PC-9 (cell line): Measurements from ENCODE around the gene SLC43A3.

Experiments
- EZH2 ChIP-seq: fragments of 200-600 bp; sonication (generic); IDR thresholded peaks from 2 replicates; pipeline ENCODE4 v1.8.0; 2017; ENCODE audit warnings: antibody characterized with exemption, low read depth
- TF ChIP-seq, protein P1 (sequence below): fragments of 200-600 bp; sonication (generic); conservative IDR thresholded peaks from 2 replicates; pipeline ENCODE4 v1.6.1; 2017; ENCODE audit warnings: mixed run types, antibody characterized with exemption, mild to moderate bottlenecking, moderate library complexity

DNA sequence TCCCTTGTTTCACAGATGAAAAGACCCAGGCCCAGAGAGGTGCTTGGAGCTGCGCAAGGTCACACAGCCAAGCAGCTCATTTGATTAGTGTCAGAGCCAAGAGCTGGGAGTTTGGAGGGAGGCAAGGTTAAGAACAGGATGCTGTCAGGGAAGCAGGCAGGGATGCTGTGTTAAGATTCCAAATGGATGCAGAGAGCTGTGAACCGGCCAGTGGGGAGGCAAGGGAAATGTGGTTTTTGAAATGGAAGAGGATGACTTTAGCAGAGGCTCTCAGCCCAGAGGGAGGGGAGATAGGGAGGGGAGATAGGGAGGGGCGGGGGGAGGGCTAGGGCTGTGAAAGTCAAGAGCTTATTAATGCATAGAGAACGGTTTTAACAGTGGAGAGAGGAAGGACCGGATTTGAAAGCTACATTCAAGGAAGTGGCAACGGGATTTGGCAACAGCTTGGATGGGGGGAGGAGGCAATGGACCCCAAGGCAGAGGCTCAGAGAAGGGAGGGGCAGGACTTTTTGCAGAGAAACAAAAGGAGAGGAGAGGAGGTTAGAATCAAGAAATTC lies 46.4 kb upstream of the SLC43A3 start:
- TF ChIP-seq, protein P1, sequence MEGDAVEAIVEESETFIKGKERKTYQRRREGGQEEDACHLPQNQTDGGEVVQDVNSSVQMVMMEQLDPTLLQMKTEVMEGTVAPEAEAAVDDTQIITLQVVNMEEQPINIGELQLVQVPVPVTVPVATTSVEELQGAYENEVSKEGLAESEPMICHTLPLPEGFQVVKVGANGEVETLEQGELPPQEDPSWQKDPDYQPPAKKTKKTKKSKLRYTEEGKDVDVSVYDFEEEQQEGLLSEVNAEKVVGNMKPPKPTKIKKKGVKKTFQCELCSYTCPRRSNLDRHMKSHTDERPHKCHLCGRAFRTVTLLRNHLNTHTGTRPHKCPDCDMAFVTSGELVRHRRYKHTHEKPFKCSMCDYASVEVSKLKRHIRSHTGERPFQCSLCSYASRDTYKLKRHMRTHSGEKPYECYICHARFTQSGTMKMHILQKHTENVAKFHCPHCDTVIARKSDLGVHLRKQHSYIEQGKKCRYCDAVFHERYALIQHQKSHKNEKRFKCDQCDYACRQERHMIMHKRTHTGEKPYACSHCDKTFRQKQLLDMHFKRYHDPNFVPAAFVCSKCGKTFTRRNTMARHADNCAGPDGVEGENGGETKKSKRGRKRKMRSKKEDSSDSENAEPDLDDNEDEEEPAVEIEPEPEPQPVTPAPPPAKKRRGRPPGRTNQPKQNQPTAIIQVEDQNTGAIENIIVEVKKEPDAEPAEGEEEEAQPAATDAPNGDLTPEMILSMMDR = no peak
- TF ChIP-seq EZH2 = no peak
